Body of pancreas (tissue), 4 donors: Measurements from ENCODE around the gene PECR. TPM values are rescaled to one million over a fixed set of nuclear protein-coding genes. Genes with fewer than 3 reads are reported as not detected.

Source experiments
- ATAC-seq: fragments of 150-250 bp; one replicate; pipeline ENCODE4 v1.9.1; 2016
- DNase-seq, 4 donors: peaks; one replicate each; pipeline ENCODE4 v3.0.0-alpha.2; 2019
- H3K27ac ChIP-seq, 4 donors: fragments of 200-600 bp; sonication (generic); 1 replicate in 3 of 4; 2 replicates in 1 of 4; pipeline versions ENCODE4 v1.5.1 to v1.6.1; 2016 to 2019; ENCODE audit warnings: mild to moderate bottlenecking in 1 of 4, mixed read lengths in 1 of 4, moderate library complexity in 1 of 4
- H3K27me3 ChIP-seq, 2 donors: fragments of 200-600 bp; sonication (generic); one replicate each; pipeline ENCODE4 v1.6.0; 2016; ENCODE audit warnings: mild to moderate bottlenecking in 1 of 2
- H3K36me3 ChIP-seq, 2 donors: fragments of 200-600 bp; sonication (generic); replicated peaks in 1 of 2; 2 replicates each; pipeline ENCODE4 v1.5.1; 2016; ENCODE audit warnings: low read depth in 2 of 2; ENCODE audit not compliant: insufficient read depth in 1 of 2
- H3K4me1 ChIP-seq: fragments of 200-600 bp; sonication (generic); one replicate; pipeline ENCODE4 v1.6.0; 2016
- H3K4me3 ChIP-seq, 2 donors: fragments of 200-600 bp; sonication (generic); 1 replicate in 1 of 2; 2 replicates in 1 of 2; pipeline ENCODE4 v1.5.1; 2016 to 2019
- H3K9me3 ChIP-seq, 3 donors: fragments of 200-600 bp; sonication (generic); 1 replicate in 2 of 3; 2 replicates in 1 of 3; pipeline ENCODE4 v1.5.1; 2016
- CTCF ChIP-seq, 7 experiments: fragments of 450-650 bp in 4 of 7; fragments of 200-600 bp in 3 of 7; sonication (generic) in 3 of 7; IDR thresholded peaks; one replicate each; pipeline ENCODE4 v1.5.1; 2016 to 2019; ENCODE audit warnings: antibody characterized with exemption in 7 of 7
- POLR2A ChIP-seq, 3 donors: fragments of 450-650 bp; IDR thresholded peaks; one replicate each; pipeline ENCODE4 v1.6.1; 2016; ENCODE audit warnings: antibody characterized with exemption in 3 of 3, mild to moderate bottlenecking in 2 of 3
- WGBS, 2 donors: methylation state at CpG; one replicate each; pipeline ENCODE4 v1.1.5; 2017; 5-methylcytosine and 5-hydroxymethylcytosine counted together
- intact Hi-C: fragments of 100-400 bp; cut with DNase I; formaldehyde crosslinking; loops from one replicate; pipeline ENCODE4 v1.15.1; 2023
- total RNA-seq, 2 donors: library from RNA; depleted of rRNA; stranded (reverse); fragments of >200 nt; gene quantifications; one replicate each; pipeline ENCODE4 v1.1.0, GENCODE V29; 2016

Gene PECR
- total RNA-seq, 2 donors from 2014 or later, result 5.9 to 6.5 TPM

DNA sequence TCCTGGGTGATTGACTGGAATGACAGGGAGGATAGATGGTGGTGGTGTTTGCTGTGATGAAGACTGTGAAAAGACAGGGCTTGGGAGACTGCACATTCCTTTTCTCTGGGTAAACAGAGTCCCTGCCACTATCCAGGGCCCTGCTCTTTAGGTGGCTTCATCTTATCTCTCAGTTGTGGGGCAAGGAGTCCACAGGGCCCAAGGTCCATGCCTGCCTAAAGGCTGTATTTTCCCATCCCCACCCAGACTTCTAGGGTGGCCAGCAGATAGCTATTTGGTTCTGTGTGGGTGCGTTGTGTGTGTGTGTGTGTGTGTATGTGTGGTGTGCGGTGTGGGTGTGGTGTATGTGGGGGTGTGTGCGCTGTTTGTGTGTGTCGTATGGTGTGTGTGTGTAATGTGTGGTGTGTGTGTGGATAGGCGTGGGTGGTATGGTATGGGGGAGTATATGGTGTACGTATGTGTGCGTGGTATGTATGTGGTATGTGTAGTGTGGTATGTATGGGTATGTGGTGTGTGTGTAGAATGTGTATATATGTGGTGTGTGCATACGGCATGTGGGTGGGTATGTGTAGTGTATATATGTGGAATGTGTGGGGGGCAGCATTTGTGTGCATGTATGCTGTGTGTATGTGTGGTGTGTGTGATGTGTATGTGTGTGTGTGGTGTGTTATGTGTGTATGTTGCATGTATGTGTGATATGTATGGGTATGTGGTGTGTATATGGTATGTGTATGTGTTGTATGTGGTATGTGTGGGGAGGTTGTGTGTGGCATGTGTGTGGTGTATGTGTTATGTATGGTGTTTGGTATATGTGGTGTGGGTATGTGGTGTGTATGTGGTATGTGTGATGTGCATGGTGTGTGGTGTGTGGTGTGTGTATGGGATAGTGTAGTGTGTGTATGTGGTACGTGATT is 17.1 kb upstream of the PECR start:
- DNase-seq (no peak), ATAC-seq (no peak)
- intact Hi-C loops, result no loop called here
- no peak overlapping the region for H3K27ac ChIP-seq
- TF ChIP-seq POLR2A (IDR thresholded peaks at IDR 0.05) (no peak), CTCF (IDR thresholded peaks at IDR 0.05) (no peak)
- H3K4me3 ChIP-seq, result no peak overlapping the region
- no peaks in the 10 kb centered on the region for H3K4me1 ChIP-seq
- no peaks in the 10 kb centered on the region for H3K9me3 ChIP-seq
- no peaks in the 10 kb centered on the region for H3K36me3 ChIP-seq
- H3K27me3 ChIP-seq, result no peaks in the 10 kb centered on the region
- WGBS, 2 donors, result 86 to 87% methylated on average over 9 of the region's 9 CpGs

GRCh38 chr2:216094701-216095100 is 13.1 kb upstream of the PECR start:
- no peak for DNase-seq
- TF ChIP-seq POLR2A (IDR thresholded peaks at IDR 0.05), result no peak
- no peak for TF ChIP-seq CTCF (IDR thresholded peaks at IDR 0.05)

DNA sequence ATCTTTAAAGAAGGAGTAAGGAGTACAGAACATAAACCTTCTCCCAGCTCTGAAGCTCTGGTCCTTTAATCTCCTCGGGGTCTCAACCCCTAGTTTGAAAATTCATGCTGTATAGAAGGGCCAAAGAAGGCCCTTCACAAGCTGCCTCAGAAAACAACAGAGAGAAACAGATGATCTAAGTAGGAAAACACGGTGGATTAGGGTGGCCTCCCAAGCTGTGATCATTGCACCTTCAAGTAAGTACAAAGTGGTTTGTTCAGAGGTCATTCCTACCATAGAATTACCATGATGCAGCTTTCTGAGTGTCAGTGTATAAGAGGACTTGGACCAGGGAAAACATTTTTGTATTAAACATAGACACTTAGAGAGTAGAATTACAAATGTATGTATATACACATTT is 11.0 kb upstream of the PECR start:
- Histone ChIP-seq H3K27ac (no peak overlapping the region), H3K36me3 (no peaks in the 10 kb centered on the region), H3K4me3 (no peak overlapping the region), H3K9me3 (no peaks in the 10 kb centered on the region), H3K4me1 (no peaks in the 10 kb centered on the region), H3K27me3 (no peaks in the 10 kb centered on the region)
- WGBS, 2 donors, result 54 to 69% methylated on average over 2 of the region's 2 CpGs
- DNase-seq (no peak), ATAC-seq (no peak)
- intact Hi-C loops, result no loop called here
- TF ChIP-seq CTCF (IDR thresholded peaks at IDR 0.05) (no peak), POLR2A (IDR thresholded peaks at IDR 0.05) (no peak)

More at GRCh38 chr2:216094701-216095100, 13.1 kb upstream of the PECR start:
- no peaks in the 10 kb centered on the region for H3K27me3 ChIP-seq
- no peak overlapping the region for H3K4me3 ChIP-seq
- no peaks in the 10 kb centered on the region for H3K36me3 ChIP-seq
- WGBS, 2 donors, result 80 to 83% methylated on average over 3 of the region's 3 CpGs
- no peaks in the 10 kb centered on the region for H3K9me3 ChIP-seq
- H3K27ac ChIP-seq, result no peak overlapping the region
- intact Hi-C loops, result no loop called here
- ATAC-seq, result no peak
- H3K4me1 ChIP-seq, result no peaks in the 10 kb centered on the region

GRCh38 chr2:216090369-216090786 is 8.8 kb upstream of the PECR start:
- ATAC-seq (no peak), DNase-seq (no peak)
- no peaks in the 10 kb centered on the region for H3K4me1 ChIP-seq
- no peak overlapping the region for H3K27ac ChIP-seq
- H3K36me3 ChIP-seq, result no peaks in the 10 kb centered on the region
- TF ChIP-seq CTCF (IDR thresholded peaks at IDR 0.05), result no peak
- H3K9me3 ChIP-seq, result no peaks in the 10 kb centered on the region
- intact Hi-C loops, result no loop called here
- 80 to 84% methylated on average over 1 of the region's 1 CpG for WGBS, 2 donors
- no peaks in the 10 kb centered on the region for H3K27me3 ChIP-seq
- H3K4me3 ChIP-seq, result no peak overlapping the region
